ENCODE measurements around the gene ZCCHC7.
"Not testable (repeated sequence)": the region's sequence is repeated elsewhere in the genome, so short reads cannot be mapped to it uniquely, and the experiment has no call there.

The ZCCHC7 gene

DNA sequence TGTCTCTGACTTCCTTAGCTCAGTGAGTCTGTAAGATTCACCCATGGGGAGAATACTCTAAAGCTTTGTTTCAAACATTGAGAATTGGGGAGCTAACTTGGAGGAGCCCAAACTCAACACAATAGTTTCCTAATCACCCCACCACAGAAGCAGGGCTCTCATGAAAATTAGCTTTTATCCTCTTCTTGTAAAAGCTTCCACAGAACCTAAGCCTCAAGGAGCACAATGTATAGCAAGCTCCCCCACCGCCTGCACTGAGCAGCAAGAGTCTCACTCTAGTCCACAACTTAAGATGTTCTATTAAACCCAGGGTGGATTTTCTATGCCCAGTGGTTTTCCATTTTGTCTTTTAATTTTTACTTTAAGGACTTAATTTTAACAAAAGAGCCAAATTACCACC lies 253.2 kb downstream of the ZCCHC7 start:
- no peak for DNase-seq (ENCODE audit: low spot score)

GRCh38 chr9:37374892-37375291 lies 254.5 kb downstream of the ZCCHC7 start:
- DNase-seq (ENCODE audit: low spot score), result no peak

DNA sequence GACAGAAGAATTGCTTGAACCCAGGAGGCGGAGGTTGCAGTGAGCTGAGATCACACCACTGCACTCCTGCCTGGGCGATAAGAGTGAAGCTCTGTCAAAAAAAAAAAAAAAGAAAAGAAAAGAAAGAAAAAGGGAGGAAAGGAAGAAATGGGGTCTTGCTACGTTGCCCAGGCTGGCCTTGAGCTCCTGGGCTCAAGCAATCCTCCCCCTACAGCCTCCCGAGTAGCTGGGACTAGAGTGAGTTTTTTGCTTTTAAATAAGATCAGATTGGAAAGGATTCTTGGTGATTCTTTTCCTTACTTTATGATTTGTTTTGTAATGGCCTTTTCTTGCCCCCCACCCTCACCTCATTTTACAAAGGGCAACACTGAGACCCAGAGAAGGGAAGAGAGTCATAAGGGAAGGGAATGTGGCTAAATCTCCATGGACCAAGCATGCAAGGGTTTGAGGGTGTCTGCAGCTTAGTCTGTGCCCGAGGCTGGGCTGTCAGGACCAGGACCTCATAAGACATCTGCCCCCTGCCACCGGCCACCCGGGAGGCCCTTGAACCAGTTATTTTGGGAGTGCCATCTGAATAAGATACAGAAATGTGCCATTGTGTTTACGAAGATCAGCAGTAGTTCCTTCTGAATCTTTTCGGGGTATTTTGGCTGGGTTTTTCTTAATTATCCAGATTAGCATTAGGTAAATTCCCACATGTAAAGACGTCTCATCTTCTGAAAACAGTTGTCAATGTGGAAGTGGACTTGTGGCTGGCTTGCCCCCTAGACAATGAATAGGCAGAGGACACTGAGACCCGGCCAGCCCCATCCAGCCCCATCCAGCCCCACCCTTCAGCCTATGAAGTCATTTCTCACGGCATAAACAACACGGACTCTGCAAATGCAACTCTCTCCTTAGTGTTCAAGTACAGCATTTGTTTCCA lies 257.6 kb downstream of the ZCCHC7 start:
- no peak for DNase-seq (ENCODE audit: low spot score)

DNA sequence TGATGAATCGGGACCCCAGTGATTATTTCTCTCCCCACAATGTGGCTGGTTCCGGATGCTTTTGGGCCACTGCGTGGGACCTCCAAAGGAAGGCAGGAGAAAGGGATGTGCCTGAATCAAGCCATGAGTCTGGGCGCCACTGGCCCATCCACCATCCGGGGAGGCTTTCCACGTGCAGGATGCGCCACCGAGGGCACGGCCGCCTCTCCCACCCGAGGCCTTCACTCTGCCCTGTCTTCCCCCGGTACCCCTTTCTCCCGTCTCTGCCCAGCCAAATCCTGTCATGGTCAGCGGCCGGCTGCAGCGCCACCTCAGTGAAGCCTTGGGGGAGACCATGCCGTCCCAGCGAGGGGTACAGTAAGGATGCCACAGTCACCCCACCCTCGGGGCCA lies 258.2 kb downstream of the ZCCHC7 start:
- no peak for DNase-seq (ENCODE audit: low spot score)

DNA sequence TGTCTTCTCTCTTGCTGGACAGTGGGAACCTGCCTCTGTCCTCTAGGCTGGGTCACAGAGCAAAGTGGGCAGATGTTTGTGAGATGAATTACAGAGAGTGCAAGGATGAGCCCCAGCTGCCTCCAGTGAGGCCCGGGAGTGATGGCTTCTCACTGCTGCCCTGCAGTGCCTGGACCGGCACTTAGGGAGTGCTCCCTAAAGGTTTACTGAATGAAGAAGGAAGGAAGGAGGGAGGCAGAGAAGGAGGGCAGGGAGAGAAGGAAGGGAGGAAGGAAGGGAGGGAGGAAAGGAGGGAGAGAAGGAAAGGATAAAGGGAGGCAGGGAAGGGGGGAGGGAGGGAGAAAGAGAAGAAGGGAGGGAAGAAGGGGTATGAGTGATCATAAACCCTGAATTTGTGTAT lies 259.5 kb downstream of the ZCCHC7 start:
- no peak for DNase-seq (ENCODE audit: low spot score)

DNA sequence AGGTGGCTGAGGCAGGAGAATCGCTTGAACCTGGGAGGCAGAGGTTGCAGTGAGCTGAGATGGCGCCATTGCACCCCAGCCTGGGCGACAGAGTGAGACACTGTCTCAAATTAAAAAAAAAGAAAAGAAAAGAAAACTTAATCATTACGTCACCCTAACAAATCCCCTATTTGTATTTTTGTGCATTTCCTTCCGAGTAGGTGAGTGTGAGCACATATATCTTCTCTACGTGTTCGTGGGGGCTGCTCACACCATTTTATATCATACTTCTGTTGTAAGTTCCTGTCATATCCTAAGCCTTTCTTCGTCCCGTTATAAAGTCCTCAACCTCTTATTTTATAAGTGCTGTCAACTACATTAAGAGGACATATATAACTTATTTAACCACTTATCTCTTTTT lies 260.2 kb downstream of the ZCCHC7 start:
- no peak for DNase-seq (ENCODE audit: low spot score)

- DNase-seq (ENCODE audit: low spot score), result no peak
These were observed 260.8 kb downstream of the ZCCHC7 start for GRCh38 chr9:37381094-37381741.

DNA sequence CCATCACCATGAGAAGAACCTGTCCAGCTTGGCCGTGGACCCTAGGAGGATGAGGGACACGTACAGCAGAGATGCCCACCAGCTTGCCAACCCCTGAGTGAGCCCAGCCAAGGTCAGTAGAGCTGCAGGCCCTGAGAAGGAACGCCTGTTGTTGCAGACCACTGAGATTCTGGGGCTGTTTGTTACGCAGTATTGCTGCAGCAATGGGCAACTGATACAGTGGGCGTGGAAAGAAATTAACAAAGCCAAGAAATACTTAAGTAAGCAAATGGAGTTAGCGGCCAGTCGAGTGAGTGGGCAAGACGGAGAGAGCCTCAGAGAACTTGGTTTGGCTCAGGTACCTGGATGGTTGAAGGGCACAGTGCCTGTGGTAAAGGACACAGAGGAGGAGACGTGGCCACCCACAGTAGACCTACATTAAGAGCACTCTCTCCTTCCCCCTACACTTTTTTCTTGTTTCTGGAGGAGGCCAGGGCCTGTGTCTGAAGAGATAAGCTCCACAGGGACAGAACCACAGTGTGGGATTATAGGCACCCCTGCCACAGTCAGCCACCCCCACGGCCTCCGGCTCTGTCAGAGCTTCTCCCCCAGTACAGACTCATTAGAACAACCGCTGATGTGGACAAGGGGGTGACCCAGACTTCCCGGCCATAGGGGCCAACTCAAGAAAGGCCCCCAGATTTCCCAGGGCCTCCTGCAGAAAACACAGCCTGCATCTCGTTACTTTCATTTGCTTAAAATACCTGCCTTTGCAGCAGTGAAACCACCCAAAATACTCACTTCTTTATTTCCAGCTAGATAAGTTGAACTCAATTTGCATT lies 262.0 kb downstream of the ZCCHC7 start:
- no peak for DNase-seq (ENCODE audit: low spot score)

GRCh38 chr9:37382982-37383357 lies 262.6 kb downstream of the ZCCHC7 start:
- DNase-seq (ENCODE audit: low spot score), result no peak

GRCh38 chr9:37383393-37383792 lies 263.0 kb downstream of the ZCCHC7 start:
- no peak for DNase-seq (ENCODE audit: low spot score)

DNA sequence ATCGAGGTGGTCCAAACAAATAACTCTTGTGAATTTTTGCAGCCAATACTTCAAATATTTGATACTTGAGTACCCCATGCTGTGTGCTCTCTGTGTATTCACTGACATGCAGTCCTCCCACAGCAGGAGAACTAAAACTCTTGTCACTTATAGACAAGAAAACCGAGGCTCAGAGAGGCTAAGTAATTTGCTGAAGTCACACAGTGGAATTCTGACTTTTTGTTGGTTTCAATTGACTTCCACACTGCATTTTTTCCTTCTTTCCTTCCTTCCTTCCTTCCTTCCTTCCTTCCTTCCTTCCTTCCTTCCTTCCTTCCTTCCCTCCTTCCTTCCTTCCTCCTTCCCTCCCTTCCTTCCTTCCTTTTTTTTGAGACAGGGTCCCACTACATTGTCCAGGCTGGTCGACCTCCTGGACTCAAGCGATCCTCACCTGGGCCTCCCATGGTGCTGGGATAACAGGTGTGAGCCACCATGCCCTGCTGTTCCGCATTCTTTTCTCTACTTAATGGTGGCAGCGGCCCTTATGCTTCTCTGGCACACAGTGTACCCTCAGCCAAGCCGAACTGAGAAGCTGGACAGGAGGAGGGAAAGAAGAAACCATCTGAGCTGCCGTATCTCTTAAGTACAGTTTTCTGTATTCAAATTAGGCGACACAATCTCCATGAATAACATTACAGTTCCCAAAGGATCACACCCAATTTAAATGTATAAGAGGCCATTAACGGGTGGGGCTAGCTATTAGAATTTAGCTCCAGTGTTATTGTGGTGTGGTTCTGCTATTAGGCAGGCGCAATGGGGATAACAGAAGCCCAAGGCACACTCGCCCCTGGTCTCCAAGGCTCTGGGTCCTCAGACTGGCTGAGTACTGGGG lies 263.7 kb downstream of the ZCCHC7 start:
- DNase-seq (ENCODE audit: low spot score), result no peak

- no peak for DNase-seq (ENCODE audit: low spot score)
These were observed 264.9 kb downstream of the ZCCHC7 start for GRCh38 chr9:37385286-37385685.

- DNase-seq (ENCODE audit: low spot score), result no peak
These were observed 266.6 kb downstream of the ZCCHC7 start for GRCh38 chr9:37386988-37387387.

- DNase-seq (ENCODE audit: low spot score), result no peak
These were observed 270.4 kb downstream of the ZCCHC7 start for GRCh38 chr9:37390759-37391158.

GRCh38 chr9:37392272-37392671 lies 271.9 kb downstream of the ZCCHC7 start:
- DNase-seq (ENCODE audit: low spot score), result no peak

- DNase-seq (ENCODE audit: low spot score), result no peak
These were observed 274.9 kb downstream of the ZCCHC7 start for GRCh38 chr9:37395229-37395628.

DNA sequence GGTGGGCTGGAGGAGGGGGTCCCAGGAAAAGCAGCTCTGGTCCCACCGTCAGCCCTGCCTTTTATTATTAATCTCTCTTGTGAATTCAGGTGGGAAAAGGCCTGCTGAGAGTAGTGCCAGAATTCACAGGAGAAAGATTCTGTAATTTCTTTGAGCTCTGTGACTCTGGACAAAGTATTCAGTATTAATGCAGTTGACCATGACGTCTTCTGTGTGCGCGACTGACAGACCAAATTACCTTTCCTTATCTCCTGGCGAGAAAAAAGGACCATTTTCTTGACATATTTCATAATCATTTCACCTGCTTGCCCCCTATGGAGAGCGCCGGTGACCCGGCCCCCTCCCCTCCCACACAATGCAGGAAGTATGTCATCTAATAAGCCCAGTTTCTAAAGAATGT lies 275.3 kb downstream of the ZCCHC7 start:
- DNase-seq (ENCODE audit: low spot score), result no peak

GRCh38 chr9:37397948-37398347 lies 277.6 kb downstream of the ZCCHC7 start:
- not testable (repeated sequence) for DNase-seq (ENCODE audit: low spot score)

DNA sequence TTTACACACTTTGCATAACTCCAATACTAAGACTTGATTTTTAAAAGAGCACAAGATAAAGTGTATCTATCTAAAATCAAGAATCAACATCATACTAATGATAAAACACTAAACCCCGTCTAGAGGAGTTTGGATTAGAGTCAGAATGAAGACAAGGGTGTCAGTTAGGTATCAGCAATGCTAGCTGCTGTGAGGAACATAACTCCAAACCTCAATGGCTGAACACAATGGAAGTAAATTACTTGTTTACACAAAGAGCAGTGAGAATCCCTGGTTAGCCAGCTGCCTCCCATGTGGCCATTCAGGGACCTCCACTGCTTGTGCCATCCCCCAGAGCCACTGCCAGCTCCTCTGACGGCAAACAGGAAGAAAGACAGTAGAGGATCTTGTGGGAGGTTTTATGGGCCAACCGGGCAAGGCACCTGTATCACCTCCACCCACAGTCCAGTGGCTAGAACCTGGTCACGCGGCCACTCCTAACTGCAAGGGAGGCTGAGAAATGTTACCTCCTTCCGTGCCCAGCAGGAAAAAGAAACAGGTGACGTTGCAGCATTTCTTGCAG lies 278.2 kb downstream of the ZCCHC7 start:
- DNase-seq (ENCODE audit: low spot score), result no peak

- no peak for DNase-seq (ENCODE audit: low spot score)
These were observed 279.0 kb downstream of the ZCCHC7 start for GRCh38 chr9:37399336-37399735.

DNA sequence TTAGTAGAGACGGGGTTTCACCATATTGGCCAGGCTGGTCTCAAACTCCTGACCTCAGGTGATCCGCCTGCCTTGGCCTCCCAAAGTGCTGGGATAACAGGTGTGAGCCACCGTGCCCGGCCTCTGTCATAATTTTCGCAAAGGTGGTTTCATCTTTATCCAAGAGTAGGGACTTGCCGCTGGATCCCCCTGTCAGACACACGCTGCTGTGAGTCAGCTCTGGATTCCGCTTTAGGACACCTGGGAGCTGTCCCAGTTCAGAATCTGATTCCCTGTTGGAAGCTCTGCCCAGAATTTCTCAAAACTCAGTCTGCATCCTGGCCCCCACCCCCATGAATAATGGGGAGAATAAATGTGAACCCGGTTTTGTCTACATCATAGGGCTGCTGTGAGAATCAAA lies 284.2 kb downstream of the ZCCHC7 start:
- DNase-seq (ENCODE audit: low spot score), result no peak
